Prostate gland (tissue), 2 donors: ENCODE data around the gene CFAP97.

Source experiments
- POLR2A ChIP-seq: fragments of 450-650 bp; IDR thresholded peaks from one replicate; pipeline ENCODE4 v1.6.1; 2016; ENCODE audit warnings: antibody characterized with exemption, mild to moderate bottlenecking
- POLR2AphosphoS5 ChIP-seq: sonication (generic); formaldehyde crosslinking; IDR thresholded peaks from one replicate; pipeline ENCODE4 v1.6.1; 2017; ENCODE audit warnings: antibody characterized with exemption
- TF ChIP-seq, protein P1 (sequence below), 4 experiments: fragments of 200-600 bp in 2 of 4; fragments of 450-650 bp in 2 of 4; sonication (generic) in 2 of 4; IDR thresholded peaks; 1 replicate in 3 of 4; 2 replicates in 1 of 4; pipeline ENCODE4 v1.5.1; 2016 to 2019; ENCODE audit warnings: antibody characterized with exemption in 4 of 4, mild to moderate bottlenecking in 2 of 4, moderate library complexity in 2 of 4

DNA sequence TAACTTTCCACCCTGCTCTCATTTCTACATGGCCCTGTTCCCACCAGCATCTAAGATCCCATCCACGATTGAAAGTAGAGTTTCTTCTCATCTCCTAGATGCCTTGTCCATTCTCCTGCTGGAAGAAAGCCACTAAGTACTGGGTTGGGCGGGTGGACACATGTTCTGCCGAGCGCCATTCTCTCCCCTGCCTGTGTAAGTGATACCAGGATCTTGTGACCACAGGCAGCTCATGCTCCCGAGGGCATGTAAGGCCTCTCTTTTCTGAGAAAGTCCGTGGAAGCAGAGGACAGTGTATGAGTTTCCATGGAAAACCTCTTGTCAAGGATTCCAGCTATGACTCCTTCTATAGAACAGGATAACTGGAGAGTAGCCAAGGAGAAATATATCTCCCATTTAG is 64.1 kb downstream of the CFAP97 start:
- TF ChIP-seq, protein P1, sequence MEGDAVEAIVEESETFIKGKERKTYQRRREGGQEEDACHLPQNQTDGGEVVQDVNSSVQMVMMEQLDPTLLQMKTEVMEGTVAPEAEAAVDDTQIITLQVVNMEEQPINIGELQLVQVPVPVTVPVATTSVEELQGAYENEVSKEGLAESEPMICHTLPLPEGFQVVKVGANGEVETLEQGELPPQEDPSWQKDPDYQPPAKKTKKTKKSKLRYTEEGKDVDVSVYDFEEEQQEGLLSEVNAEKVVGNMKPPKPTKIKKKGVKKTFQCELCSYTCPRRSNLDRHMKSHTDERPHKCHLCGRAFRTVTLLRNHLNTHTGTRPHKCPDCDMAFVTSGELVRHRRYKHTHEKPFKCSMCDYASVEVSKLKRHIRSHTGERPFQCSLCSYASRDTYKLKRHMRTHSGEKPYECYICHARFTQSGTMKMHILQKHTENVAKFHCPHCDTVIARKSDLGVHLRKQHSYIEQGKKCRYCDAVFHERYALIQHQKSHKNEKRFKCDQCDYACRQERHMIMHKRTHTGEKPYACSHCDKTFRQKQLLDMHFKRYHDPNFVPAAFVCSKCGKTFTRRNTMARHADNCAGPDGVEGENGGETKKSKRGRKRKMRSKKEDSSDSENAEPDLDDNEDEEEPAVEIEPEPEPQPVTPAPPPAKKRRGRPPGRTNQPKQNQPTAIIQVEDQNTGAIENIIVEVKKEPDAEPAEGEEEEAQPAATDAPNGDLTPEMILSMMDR (IDR thresholded peaks at IDR 0.05): no peak
- TF ChIP-seq POLR2A: no peak
- TF ChIP-seq POLR2AphosphoS5: no peak
